ENCODE data around the gene UBL4B.

Gene UBL4B

GRCh38 chr1:110067893-110068645, 44.2 kb upstream of the UBL4B start:
- DNase-seq (ENCODE audit: low spot score) = no peak
- in situ Hi-C loops (cut with MboI; ENCODE audit: low sequenced_read_pairs, unreplicated experiment) = no loop called here
- no peak for TF ChIP-seq CTCF (IDR thresholded peaks at IDR 0.05; ENCODE audit: borderline replicate concordance, control extremely low read depth, extremely low read depth, insufficient read depth, missing control alignments)

- DNase-seq (ENCODE audit: low spot score) = peak; percentile 59
- in situ Hi-C loops (cut with MboI; ENCODE audit: low sequenced_read_pairs, unreplicated experiment) = no loop called here
- no peak for TF ChIP-seq CTCF (IDR thresholded peaks at IDR 0.05; ENCODE audit: borderline replicate concordance, control extremely low read depth, extremely low read depth, insufficient read depth, missing control alignments)
Measured at GRCh38 chr1:110068646-110069403, 43.4 kb upstream of the UBL4B start.

GRCh38 chr1:110069404-110070281, 42.6 kb upstream of the UBL4B start:
- DNase-seq (ENCODE audit: low spot score) = peak; percentile 55
- in situ Hi-C loops (cut with MboI; ENCODE audit: low sequenced_read_pairs, unreplicated experiment) = no loop called here
- no peak for TF ChIP-seq CTCF (IDR thresholded peaks at IDR 0.05; ENCODE audit: borderline replicate concordance, control extremely low read depth, extremely low read depth, insufficient read depth, missing control alignments)

- DNase-seq (ENCODE audit: low spot score) = no peak
- in situ Hi-C loops (cut with MboI; ENCODE audit: low sequenced_read_pairs, unreplicated experiment) = no loop called here
- no peak for TF ChIP-seq CTCF (IDR thresholded peaks at IDR 0.05; ENCODE audit: borderline replicate concordance, control extremely low read depth, extremely low read depth, insufficient read depth, missing control alignments)
Measured at GRCh38 chr1:110070282-110070669, 42.0 kb upstream of the UBL4B start.

GRCh38 chr1:110070671-110071242, 41.5 kb upstream of the UBL4B start, which contains the start of gene ALX3:
ALX3 (minus strand) TSS chr1:110070672; CDS start chr1:110070612, 60 bp downstream.
- DNase-seq (ENCODE audit: low spot score) = no peak

More at GRCh38 chr1:110070671-110071242, 41.5 kb upstream of the UBL4B start, which contains the start of gene ALX3:
- in situ Hi-C loops (cut with MboI; ENCODE audit: low sequenced_read_pairs, unreplicated experiment) = no loop called here
- no peak for TF ChIP-seq CTCF (IDR thresholded peaks at IDR 0.05; ENCODE audit: borderline replicate concordance, control extremely low read depth, extremely low read depth, insufficient read depth, missing control alignments)

Data from GM13976 (cell line).